Measurements from ENCODE around the gene TOX2.

Gene TOX2

DNA sequence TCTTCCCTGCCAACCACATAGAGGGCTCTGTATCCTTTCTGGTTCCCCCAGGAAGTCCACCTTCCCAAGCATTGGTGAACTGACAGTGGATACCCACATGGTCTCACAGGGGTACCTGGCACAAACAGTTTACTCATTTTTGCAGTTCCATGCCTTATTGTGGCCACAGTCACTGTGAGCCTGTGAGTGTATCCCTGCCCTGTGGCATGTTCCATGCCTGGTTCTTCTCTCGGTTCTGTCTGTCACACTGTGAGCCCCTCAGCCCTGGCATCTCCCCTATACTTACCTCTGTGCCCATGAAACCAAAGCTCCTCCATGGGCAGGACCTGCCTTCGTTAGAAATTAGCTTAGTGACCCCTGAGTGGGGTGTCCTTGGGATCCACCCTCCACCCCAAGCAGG is 107.8 kb downstream of the TOX2 start:
- no peak for DNase-seq (ENCODE audit: extremely low read depth, insufficient read length)
- Histone ChIP-seq H3K36me3 (ENCODE audit: control insufficient read depth, insufficient read depth, low read length) (no peaks in the 10 kb centered on the region), H3K4me3 (replicated peaks; ENCODE audit: low read depth, low read length) (no peak overlapping the region), H3K27me3 (replicated peaks; ENCODE audit: control insufficient read depth, insufficient read depth, low read length) (no peaks in the 10 kb centered on the region)
- TF ChIP-seq, protein P1, sequence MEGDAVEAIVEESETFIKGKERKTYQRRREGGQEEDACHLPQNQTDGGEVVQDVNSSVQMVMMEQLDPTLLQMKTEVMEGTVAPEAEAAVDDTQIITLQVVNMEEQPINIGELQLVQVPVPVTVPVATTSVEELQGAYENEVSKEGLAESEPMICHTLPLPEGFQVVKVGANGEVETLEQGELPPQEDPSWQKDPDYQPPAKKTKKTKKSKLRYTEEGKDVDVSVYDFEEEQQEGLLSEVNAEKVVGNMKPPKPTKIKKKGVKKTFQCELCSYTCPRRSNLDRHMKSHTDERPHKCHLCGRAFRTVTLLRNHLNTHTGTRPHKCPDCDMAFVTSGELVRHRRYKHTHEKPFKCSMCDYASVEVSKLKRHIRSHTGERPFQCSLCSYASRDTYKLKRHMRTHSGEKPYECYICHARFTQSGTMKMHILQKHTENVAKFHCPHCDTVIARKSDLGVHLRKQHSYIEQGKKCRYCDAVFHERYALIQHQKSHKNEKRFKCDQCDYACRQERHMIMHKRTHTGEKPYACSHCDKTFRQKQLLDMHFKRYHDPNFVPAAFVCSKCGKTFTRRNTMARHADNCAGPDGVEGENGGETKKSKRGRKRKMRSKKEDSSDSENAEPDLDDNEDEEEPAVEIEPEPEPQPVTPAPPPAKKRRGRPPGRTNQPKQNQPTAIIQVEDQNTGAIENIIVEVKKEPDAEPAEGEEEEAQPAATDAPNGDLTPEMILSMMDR (IDR thresholded peaks at IDR 0.05; ENCODE audit: insufficient read depth, low read length, poor library complexity, severe bottlenecking): no peak

DNA sequence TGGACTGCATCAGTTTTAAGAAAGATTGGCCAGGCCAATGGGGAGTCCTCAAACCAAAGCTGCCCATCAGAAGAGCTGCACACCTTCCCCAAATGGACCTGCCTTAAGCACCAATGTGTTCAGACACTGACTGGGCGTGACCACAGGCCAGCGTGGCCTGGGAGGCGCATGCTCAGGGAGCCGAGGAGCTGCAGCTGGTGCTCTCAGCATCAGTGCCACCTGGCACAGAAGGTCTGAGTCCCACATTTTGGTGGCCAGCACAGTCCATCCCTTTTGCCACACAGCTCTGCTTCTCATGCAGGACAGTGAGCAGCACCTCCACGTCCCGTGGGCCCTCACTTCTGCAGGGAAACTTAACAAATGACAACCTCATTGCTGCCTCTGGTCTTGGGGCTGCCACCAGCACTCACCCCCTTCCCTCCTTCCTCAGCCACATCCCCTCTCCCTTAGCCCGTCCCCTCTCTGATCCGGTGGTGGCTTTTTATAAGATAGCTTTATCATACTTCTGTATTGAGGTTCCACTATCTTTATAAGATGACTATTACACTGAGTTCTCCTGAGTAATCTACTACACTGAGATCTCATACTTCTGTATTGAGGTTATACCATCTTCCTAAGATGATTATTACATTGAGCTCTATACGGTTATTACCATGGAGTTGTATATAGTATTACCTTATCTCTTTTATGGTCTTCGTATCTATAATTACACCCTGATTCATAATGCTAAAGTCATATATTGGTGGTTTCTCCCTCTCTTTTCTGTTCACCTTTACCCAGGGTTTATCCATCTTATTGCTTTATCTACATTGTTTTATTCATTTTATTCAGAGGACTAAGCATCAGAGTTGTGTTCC is 109.1 kb downstream of the TOX2 start:
- Histone ChIP-seq H3K27me3 (replicated peaks; ENCODE audit: control insufficient read depth, insufficient read depth, low read length) (no peaks in the 10 kb centered on the region), H3K36me3 (ENCODE audit: control insufficient read depth, insufficient read depth, low read length) (no peaks in the 10 kb centered on the region), H3K4me3 (replicated peaks; ENCODE audit: low read depth, low read length) (no peak overlapping the region)
- DNase-seq (ENCODE audit: extremely low read depth, insufficient read length): no peak
- TF ChIP-seq, protein P1 (IDR thresholded peaks at IDR 0.05; ENCODE audit: insufficient read depth, low read length, poor library complexity, severe bottlenecking): no peak

DNA sequence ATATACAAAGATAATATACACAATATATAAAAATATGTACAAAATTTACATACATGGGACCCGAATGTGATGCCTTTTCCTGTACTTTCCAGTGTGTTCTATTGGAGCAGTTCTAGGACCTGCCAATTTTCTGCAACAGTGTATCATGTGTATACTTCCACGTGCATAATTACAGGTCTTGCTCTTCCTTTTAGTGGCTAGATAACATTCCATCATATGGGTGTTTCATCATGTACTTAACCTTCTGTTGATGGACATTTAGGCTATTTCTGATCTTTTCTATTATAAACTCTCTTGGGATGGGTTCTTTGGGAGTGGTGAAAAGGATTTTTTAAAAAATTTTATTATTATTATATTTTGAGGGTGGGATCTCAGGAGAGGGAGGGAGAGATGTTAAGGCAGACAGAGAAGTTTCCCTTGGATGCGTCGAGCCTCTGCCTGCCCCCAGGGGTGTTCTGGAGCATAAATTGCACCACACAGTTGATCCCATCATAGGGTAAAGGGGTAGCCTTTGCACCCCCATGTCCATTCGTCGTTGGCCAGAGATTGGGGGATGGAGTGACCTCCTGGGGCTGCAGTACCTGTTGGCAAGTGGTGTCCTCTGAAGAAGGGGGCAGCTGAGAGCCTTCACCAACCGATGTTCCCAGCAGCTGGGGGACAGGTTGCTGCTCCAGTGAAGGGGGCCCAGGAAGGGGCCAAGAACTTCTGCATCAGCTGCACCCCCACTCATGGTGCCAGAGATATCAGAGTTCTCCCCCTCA is 110.3 kb downstream of the TOX2 start:
- Histone ChIP-seq H3K27me3 (replicated peaks; ENCODE audit: control insufficient read depth, insufficient read depth, low read length) (no peaks in the 10 kb centered on the region), H3K36me3 (ENCODE audit: control insufficient read depth, insufficient read depth, low read length) (no peaks in the 10 kb centered on the region), H3K4me3 (replicated peaks; ENCODE audit: low read depth, low read length) (no peak overlapping the region)
- no peak for DNase-seq (ENCODE audit: extremely low read depth, insufficient read length)
- TF ChIP-seq, protein P1 (IDR thresholded peaks at IDR 0.05; ENCODE audit: insufficient read depth, low read length, poor library complexity, severe bottlenecking): no peak

DNA sequence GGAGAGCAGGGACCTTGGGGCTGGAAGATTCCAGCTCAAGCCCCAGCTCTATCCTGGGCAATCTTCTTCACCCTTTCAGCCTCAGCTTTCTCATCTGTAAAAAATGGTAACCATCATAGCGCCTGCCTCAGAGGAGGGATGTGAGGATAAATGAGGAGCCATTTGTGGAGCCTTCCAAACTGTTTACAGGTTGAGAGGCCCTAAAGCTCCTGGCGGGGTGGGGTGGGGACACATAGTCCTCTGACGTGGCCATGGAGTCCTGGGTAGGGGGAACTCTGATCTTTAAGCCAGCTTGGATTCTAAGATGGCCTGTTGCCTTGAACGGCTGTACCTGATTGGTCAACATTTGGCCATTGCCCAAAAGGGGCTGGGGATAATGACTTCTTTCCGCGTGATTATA is 111.1 kb downstream of the TOX2 start:
- TF ChIP-seq, protein P1 (IDR thresholded peaks at IDR 0.05; ENCODE audit: insufficient read depth, low read length, poor library complexity, severe bottlenecking): no peak
- no peak overlapping the region for H3K4me3 ChIP-seq (replicated peaks; ENCODE audit: low read depth, low read length)
- no peak for DNase-seq (ENCODE audit: extremely low read depth, insufficient read length)
- H3K36me3 ChIP-seq (ENCODE audit: control insufficient read depth, insufficient read depth, low read length): no peaks in the 10 kb centered on the region
- H3K27me3 ChIP-seq (replicated peaks; ENCODE audit: control insufficient read depth, insufficient read depth, low read length): no peaks in the 10 kb centered on the region

DNA sequence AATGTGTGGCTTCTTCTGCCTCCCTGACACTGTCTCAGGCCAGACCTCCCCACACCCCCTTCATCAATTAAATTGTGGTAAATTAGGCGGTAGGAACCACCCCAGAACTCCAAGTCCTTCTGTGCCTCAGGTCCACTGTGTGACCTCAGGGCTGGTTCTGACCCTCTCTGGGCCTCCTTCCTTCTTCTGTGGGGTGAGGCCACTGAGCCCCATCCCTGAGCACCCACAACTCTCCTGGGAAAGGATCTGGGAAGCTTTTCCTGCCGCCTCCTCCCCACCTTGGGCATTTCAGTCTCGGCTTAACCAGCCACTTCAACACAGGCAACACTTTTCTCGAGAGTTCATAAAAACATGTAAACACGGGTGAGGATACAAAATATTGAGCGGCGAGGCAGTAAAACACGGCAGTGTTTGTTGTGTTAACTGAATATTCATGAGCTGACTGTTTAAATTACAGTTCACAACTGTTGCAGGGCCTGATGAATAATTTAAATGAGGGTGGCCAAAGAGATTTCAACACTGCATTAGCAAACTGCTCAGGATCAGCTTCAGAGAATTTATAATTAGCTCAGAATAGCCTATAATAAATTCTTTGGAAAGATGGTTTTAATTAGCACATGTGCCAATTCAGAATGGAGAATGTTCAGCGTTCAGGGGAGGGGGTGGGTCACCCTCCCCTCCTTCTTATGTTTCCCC is 112.1 kb downstream of the TOX2 start:
- Histone ChIP-seq H3K36me3 (ENCODE audit: control insufficient read depth, insufficient read depth, low read length) (no peaks in the 10 kb centered on the region), H3K27me3 (replicated peaks; ENCODE audit: control insufficient read depth, insufficient read depth, low read length) (no peaks in the 10 kb centered on the region), H3K4me3 (replicated peaks; ENCODE audit: low read depth, low read length) (no peak overlapping the region)
- TF ChIP-seq, protein P1 (IDR thresholded peaks at IDR 0.05; ENCODE audit: insufficient read depth, low read length, poor library complexity, severe bottlenecking): no peak
- DNase-seq (ENCODE audit: extremely low read depth, insufficient read length): no peak
